IPS DF 6.9 (cell line): ENCODE data around the gene PARD6A.

ENCODE experiments used
- DNase-seq: peaks from one replicate; pipeline ENCODE4 v3.0.0-alpha.2; 2013; ENCODE audit warnings: low read depth, low spot score
- H3K27ac ChIP-seq: one replicate; pipeline ENCODE4 v1.5.1; 2013; ENCODE audit warnings: low read length, control low read depth
- H3K27me3 ChIP-seq: 2 replicates; pipeline ENCODE4 v1.6.1; 2013; ENCODE audit warnings: mild to moderate bottlenecking, low read length; ENCODE audit not compliant: control insufficient read depth, insufficient read depth
- H3K36me3 ChIP-seq: 2 replicates; pipeline ENCODE4 v1.6.1; 2013; ENCODE audit warnings: low read length; ENCODE audit not compliant: control insufficient read depth, insufficient read depth
- H3K4me1 ChIP-seq: 2 replicates; pipeline ENCODE4 v1.6.1; 2013; ENCODE audit warnings: low read length; ENCODE audit not compliant: control insufficient read depth, insufficient read depth
- H3K4me3 ChIP-seq: 2 replicates; pipeline ENCODE4 v1.5.1; 2013; ENCODE audit warnings: mild to moderate bottlenecking, low read length
- H3K9me3 ChIP-seq: 2 replicates; pipeline ENCODE4 v1.6.1; 2013; ENCODE audit warnings: low read length, inconsistent platforms; ENCODE audit not compliant: control insufficient read depth, insufficient read depth
- WGBS: extraction: QIAGEN DNeasy Blood & Tissue Kit; methylation state at CpG from one replicate; pipeline ENCODE4 v1.1.7; 2013; ENCODE audit warnings: mixed read lengths, missing lambda C conversion rate; ENCODE audit not compliant: insufficient read length, insufficient coverage; 5-methylcytosine and 5-hydroxymethylcytosine counted together

PARD6A gene

GRCh38 chr16:67660564-67661028 lies at the start of gene PARD6A:
Gene PARD6A (plus strand): TSS chr16:67660960. CDS start chr16:67661039, 79 bp downstream.
- DNase-seq: no peak

GRCh38 chr16:67613808-67614207 lies 47.0 kb upstream of the PARD6A start:
- WGBS: no CpG with 5 or more reads among the region's 10 CpGs
- Histone ChIP-seq H3K36me3 (peaks cover 14% of the 10 kb centered on the region; the same call in 1 of the 2 replicates), H3K4me1 (no peaks in the 10 kb centered on the region), H3K27ac (no peak overlapping the region), H3K27me3 (no peaks in the 10 kb centered on the region), H3K9me3 (no peaks in the 10 kb centered on the region), H3K4me3 (no peak overlapping the region)
- no peak for DNase-seq

More at GRCh38 chr16:67660564-67661028, at the start of gene PARD6A:
- Histone ChIP-seq H3K36me3 (peaks cover 6% of the 10 kb centered on the region; the same call in 1 of the 2 replicates), H3K4me1 (peaks cover 5% of the 10 kb centered on the region), H3K27me3 (no peaks in the 10 kb centered on the region), H3K9me3 (no peaks in the 10 kb centered on the region), H3K4me3 (peak within 1 kb of the TSS; percentile 92), H3K27ac (no peak within 1 kb of the TSS)
- no CpG with 5 or more reads among the region's 48 CpGs for WGBS

GRCh38 chr16:67628216-67628615 lies 32.5 kb upstream of the PARD6A start:
- H3K9me3 ChIP-seq: no peaks in the 10 kb centered on the region
- H3K27me3 ChIP-seq: no peaks in the 10 kb centered on the region
- no peaks in the 10 kb centered on the region for H3K4me1 ChIP-seq
- no CpG with 5 or more reads among the region's 14 CpGs for WGBS
- peaks cover 25% of the 10 kb centered on the region for H3K36me3 ChIP-seq
- DNase-seq: no peak
- H3K4me3 ChIP-seq: no peak overlapping the region
- H3K27ac ChIP-seq: no peak overlapping the region

- H3K9me3 ChIP-seq: no peaks in the 10 kb centered on the region
- no peaks in the 10 kb centered on the region for H3K4me1 ChIP-seq
- H3K27ac ChIP-seq: no peak overlapping the region
- no peaks in the 10 kb centered on the region for H3K27me3 ChIP-seq
- WGBS: no CpG with 5 or more reads among the region's 7 CpGs
- no peak overlapping the region for H3K4me3 ChIP-seq
- H3K36me3 ChIP-seq: peaks cover 24% of the 10 kb centered on the region
- no peak for DNase-seq
Observed at GRCh38 chr16:67632415-67633172, 28.2 kb upstream of the PARD6A start.

- no peak for DNase-seq
- no CpG with 5 or more reads among the region's 8 CpGs for WGBS
- no peaks in the 10 kb centered on the region for H3K27me3 ChIP-seq
- peaks cover 19% of the 10 kb centered on the region for H3K36me3 ChIP-seq
- no peak overlapping the region for H3K27ac ChIP-seq
- H3K4me3 ChIP-seq: no peak overlapping the region
- no peaks in the 10 kb centered on the region for H3K4me1 ChIP-seq
- H3K9me3 ChIP-seq: no peaks in the 10 kb centered on the region
Observed at GRCh38 chr16:67636713-67637112, 24.0 kb upstream of the PARD6A start.

- WGBS: no CpG with 5 or more reads among the region's 12 CpGs
- Histone ChIP-seq H3K9me3 (no peaks in the 10 kb centered on the region), H3K27me3 (no peaks in the 10 kb centered on the region), H3K4me3 (no peak overlapping the region), H3K27ac (no peak overlapping the region), H3K4me1 (no peaks in the 10 kb centered on the region), H3K36me3 (peaks cover 13% of the 10 kb centered on the region; the same call in 1 of the 2 replicates)
- no peak for DNase-seq
Observed at GRCh38 chr16:67637625-67638024, 23.1 kb upstream of the PARD6A start.

GRCh38 chr16:67641779-67642708 lies 18.7 kb upstream of the PARD6A start:
- peaks cover 7% of the 10 kb centered on the region; the same call in 1 of the 2 replicates for H3K36me3 ChIP-seq
- no peak for DNase-seq
- H3K9me3 ChIP-seq: no peaks in the 10 kb centered on the region
- H3K4me3 ChIP-seq: no peak overlapping the region
- no peaks in the 10 kb centered on the region for H3K27me3 ChIP-seq
- no CpG with 5 or more reads among the region's 10 CpGs for WGBS
- no peak overlapping the region for H3K27ac ChIP-seq
- H3K4me1 ChIP-seq: 0 out of 2 replicates have a peak, but pooled peaks cover 2% of the 10 kb centered on the region

- Histone ChIP-seq H3K27me3 (no peaks in the 10 kb centered on the region), H3K4me3 (no peak overlapping the region), H3K27ac (no peak overlapping the region), H3K9me3 (no peaks in the 10 kb centered on the region), H3K36me3 (peaks cover under 1% of the 10 kb centered on the region; the same call in 1 of the 2 replicates), H3K4me1 (peaks cover 2% of the 10 kb centered on the region; the same call in 1 of the 2 replicates)
- DNase-seq: no peak
- WGBS: no CpG with 5 or more reads among the region's 9 CpGs
Observed at GRCh38 chr16:67644038-67644437, 16.7 kb upstream of the PARD6A start.

- Histone ChIP-seq H3K4me3 (peak overlapping the region; percentile 55; the same call in 1 of the 2 replicates), H3K36me3 (peaks cover 2% of the 10 kb centered on the region; the same call in 1 of the 2 replicates), H3K4me1 (peaks cover 5% of the 10 kb centered on the region), H3K27ac (no peak overlapping the region), H3K9me3 (no peaks in the 10 kb centered on the region), H3K27me3 (no peaks in the 10 kb centered on the region)
- DNase-seq: no peak
- WGBS: no CpG with 5 or more reads among the region's 15 CpGs
Observed at GRCh38 chr16:67645397-67646121, 15.2 kb upstream of the PARD6A start.
